HFFc6 (cell line): ENCODE data around the gene NMNAT3. TPM values are rescaled to one million over a fixed set of nuclear protein-coding genes. Genes with fewer than 3 reads are reported as not detected.

Experiments used
- DNase-seq: peaks from one replicate; pipeline ENCODE4 v3.0.0-alpha.2; 2018
- H3K27ac Mint-ChIP-seq: 2 replicates; pipeline ENCODE4 v1.8.0; 2020; ENCODE audit warnings: mild to moderate bottlenecking, mixed read lengths
- H3K27me3 Mint-ChIP-seq: 2 replicates; pipeline ENCODE4 v1.8.0; 2021; ENCODE audit warnings: mild to moderate bottlenecking, moderate library complexity, mixed read lengths; ENCODE audit not compliant: insufficient read depth
- H3K36me3 Mint-ChIP-seq: 2 replicates; pipeline ENCODE4 v1.8.0; 2021; ENCODE audit warnings: low read depth, mixed read lengths
- H3K4me1 Mint-ChIP-seq: 2 replicates; pipeline ENCODE4 v1.8.0; 2020; ENCODE audit warnings: low read depth, mixed read lengths
- H3K4me3 Mint-ChIP-seq: 2 replicates; pipeline ENCODE4 v1.8.0; 2020; ENCODE audit warnings: mild to moderate bottlenecking, moderate library complexity, mixed read lengths
- H3K9me3 Mint-ChIP-seq: 2 replicates; pipeline ENCODE4 v1.8.0; 2020; ENCODE audit warnings: mild to moderate bottlenecking, mixed read lengths
- total RNA-seq, 6 experiments: library from RNA; stranded (reverse); fragmentation: NEBNext Ultra II Directional; extraction: Animal tissue kit (Norgen Biotek cat#: 25700); gene quantifications; 2 replicates in 1 of 6; 3 replicates in 5 of 6; pipeline ENCODE4 v1.2.3, GENCODE V29; 2021
- TF ChIP-seq, protein P1 (sequence below): fragments of 200-600 bp; sonication (generic); IDR thresholded peaks from 2 replicates; pipeline ENCODE4 v1.5.0; 2021; ENCODE audit warnings: antibody characterized with exemption, mild to moderate bottlenecking

NMNAT3 gene
- total RNA-seq, 6 experiments from 2014 or later: 0.02 to 0.05 (median 0.03) TPM; not detected in 2

DNA sequence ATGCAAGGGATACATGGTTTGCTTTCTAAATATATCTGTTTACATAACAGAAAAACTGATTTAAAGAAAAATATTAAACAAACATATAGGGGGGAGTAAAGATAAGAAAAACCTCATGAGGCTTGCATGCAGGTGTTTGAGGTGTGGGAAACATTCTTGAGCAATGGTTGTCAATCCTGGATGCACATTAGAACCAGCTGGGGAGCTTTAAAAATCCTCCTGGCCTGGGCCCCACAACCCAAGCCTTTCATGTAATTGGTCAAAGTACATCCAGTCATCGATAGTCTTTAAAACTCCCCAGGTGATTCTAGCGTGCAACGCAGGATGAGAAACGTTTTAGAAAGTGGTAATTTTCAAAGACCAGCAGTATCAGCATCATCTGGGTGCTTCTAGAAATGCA lies 18.3 kb downstream of the NMNAT3 start:
- DNase-seq: no peak
- Mint-ChIP-seq H3K9me3 (peaks cover 48% of the 10 kb centered on the region), H3K27me3 (peaks cover 3% of the 10 kb centered on the region; the same call in 1 of the 2 replicates), H3K4me1 (no peaks in the 10 kb centered on the region), H3K4me3 (no peak overlapping the region), H3K36me3 (peaks cover 7% of the 10 kb centered on the region; the same call in 1 of the 2 replicates), H3K27ac (no peak overlapping the region)
- TF ChIP-seq, protein P1, sequence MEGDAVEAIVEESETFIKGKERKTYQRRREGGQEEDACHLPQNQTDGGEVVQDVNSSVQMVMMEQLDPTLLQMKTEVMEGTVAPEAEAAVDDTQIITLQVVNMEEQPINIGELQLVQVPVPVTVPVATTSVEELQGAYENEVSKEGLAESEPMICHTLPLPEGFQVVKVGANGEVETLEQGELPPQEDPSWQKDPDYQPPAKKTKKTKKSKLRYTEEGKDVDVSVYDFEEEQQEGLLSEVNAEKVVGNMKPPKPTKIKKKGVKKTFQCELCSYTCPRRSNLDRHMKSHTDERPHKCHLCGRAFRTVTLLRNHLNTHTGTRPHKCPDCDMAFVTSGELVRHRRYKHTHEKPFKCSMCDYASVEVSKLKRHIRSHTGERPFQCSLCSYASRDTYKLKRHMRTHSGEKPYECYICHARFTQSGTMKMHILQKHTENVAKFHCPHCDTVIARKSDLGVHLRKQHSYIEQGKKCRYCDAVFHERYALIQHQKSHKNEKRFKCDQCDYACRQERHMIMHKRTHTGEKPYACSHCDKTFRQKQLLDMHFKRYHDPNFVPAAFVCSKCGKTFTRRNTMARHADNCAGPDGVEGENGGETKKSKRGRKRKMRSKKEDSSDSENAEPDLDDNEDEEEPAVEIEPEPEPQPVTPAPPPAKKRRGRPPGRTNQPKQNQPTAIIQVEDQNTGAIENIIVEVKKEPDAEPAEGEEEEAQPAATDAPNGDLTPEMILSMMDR: no peak

DNA sequence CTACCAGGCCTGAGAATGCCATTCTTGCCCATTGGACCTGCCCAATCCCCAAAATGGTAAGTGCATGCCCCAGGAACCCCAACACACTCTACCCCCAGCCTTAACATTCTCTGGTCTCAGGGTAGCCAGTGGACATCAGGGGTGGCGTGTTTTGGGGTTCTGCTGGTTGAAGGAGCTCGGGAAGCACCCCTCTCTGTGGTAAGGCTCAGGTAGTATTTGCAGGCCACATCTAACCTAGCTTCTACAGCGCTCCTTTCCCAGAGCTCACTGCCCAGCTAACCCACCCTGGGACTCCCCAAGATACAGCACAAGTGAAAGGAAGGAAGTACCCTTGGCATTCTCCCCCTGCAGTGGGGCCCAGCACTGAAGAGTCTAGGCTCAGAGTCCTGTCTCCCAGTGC lies 19.8 kb downstream of the NMNAT3 start:
- DNase-seq: no peak
- TF ChIP-seq, protein P1: no peak
- H3K36me3 Mint-ChIP-seq: peaks cover 7% of the 10 kb centered on the region; the same call in 1 of the 2 replicates
- H3K27me3 Mint-ChIP-seq: peaks cover 3% of the 10 kb centered on the region; the same call in 1 of the 2 replicates
- no peaks in the 10 kb centered on the region for H3K4me1 Mint-ChIP-seq
- peaks cover 48% of the 10 kb centered on the region for H3K9me3 Mint-ChIP-seq
- H3K4me3 Mint-ChIP-seq: no peak overlapping the region
- no peak overlapping the region for H3K27ac Mint-ChIP-seq

DNA sequence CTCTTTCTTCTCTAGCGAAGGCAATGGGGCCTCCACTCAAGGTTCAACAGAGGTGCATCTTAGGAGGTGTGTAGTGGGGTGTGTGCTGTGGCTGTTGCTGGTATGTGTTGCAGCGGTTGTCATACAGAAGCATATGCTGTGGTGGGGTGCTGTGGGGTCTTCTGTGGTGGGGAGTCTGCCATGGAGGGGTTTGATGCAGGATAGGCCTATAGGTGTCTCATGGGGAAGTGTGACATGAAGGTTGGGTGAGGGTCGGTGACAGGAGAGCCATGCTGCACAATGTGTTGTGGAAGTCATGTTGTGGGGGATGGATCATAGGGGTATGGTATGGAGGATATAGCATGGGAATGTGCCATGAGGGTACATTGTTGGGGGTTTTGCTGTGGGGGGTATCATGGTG lies 20.3 kb downstream of the NMNAT3 start:
- peaks cover 7% of the 10 kb centered on the region; the same call in 1 of the 2 replicates for H3K36me3 Mint-ChIP-seq
- no peak for DNase-seq
- peaks cover 46% of the 10 kb centered on the region for H3K9me3 Mint-ChIP-seq
- H3K27me3 Mint-ChIP-seq: peaks cover 3% of the 10 kb centered on the region; the same call in 1 of the 2 replicates
- H3K4me1 Mint-ChIP-seq: no peaks in the 10 kb centered on the region
- H3K27ac Mint-ChIP-seq: no peak overlapping the region
- TF ChIP-seq, protein P1: no peak
- H3K4me3 Mint-ChIP-seq: no peak overlapping the region

DNA sequence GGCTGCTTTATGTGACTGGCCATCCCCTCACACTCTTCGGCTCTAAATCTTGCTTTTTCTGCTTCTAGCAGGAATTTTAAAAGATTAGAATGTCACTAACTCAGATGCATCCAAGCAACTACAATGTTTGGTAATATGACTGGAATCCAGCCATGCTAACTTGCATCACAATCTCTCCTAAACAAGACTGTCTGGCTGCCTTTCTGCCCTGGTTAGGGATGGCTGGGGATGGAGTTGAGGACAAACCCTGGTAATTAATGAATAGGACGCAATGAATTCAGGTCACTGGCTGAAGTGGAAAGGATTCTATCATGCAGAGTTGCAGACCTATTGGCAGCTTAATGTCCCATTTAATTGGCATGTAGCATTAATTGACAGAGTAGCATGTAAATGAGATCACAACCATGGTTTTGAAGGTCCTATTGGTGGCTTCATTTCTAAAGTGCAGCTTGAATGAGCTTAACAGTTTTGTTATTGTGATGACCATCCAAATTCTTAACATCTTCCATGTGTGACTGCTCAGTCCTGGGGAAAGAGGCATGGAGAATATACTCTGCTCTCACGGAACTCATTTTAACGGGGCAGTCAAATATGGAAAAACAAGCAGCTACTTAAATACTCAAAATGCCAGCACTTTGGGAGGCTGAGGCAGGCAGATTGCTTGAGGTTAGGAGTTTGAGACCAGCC lies 21.7 kb downstream of the NMNAT3 start:
- no peak overlapping the region for H3K27ac Mint-ChIP-seq
- H3K36me3 Mint-ChIP-seq: peaks cover 7% of the 10 kb centered on the region; the same call in 1 of the 2 replicates
- H3K4me3 Mint-ChIP-seq: no peak overlapping the region
- peaks cover 52% of the 10 kb centered on the region for H3K9me3 Mint-ChIP-seq
- TF ChIP-seq, protein P1: no peak
- H3K4me1 Mint-ChIP-seq: no peaks in the 10 kb centered on the region
- no peaks in the 10 kb centered on the region for H3K27me3 Mint-ChIP-seq
- DNase-seq: no peak

DNA sequence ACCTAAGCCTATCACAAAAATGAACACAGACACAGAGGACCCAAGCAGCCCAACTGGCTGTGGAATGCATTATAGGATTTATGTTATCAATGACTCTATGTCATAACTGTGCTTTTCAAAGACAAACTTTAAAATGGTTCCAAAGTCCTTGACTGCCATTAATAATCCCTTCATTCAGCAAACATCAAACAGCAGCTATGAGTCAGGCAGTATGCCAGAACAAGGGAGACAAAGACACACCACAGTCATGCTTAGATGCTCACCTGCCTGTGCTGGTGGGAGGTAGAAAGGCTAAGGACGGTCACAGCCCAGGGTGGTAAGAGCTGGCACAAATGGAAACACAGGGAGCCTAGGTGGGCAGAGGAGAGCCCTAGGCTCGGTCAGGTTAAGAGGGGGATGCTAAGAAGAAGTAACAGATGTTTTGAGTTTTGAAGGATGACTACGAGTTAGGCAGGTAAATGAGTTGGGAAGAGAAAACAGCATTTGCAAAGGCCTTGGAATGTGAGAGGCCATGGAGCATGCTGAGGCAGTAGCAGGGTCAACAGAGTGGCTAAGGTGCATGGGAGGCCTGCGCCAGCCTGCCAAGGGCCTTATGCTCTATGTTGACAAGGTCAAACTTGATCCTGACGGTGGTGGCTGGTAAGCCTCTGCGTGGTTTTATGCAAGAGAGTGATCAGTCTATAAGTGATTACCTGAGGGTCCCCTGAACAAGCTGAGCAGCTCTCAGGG lies 23.0 kb downstream of the NMNAT3 start:
- Mint-ChIP-seq H3K4me1 (no peaks in the 10 kb centered on the region), H3K9me3 (peaks cover 61% of the 10 kb centered on the region), H3K36me3 (peaks cover 7% of the 10 kb centered on the region; the same call in 1 of the 2 replicates), H3K27ac (no peak overlapping the region), H3K4me3 (no peak overlapping the region), H3K27me3 (no peaks in the 10 kb centered on the region)
- TF ChIP-seq, protein P1: no peak
- DNase-seq: no peak
